SU-DHL-6 (cell line): ENCODE results near the gene MEF2C.

Experiments
- EZH2phosphoT487 ChIP-seq: fragments of 200-600 bp; sonication (generic), shearing (Covaris generic); conservative IDR thresholded peaks from 2 replicates; pipeline ENCODE4 v1.6.1; 2018; ENCODE audit warnings: mild to moderate bottlenecking, antibody characterized with exemption, low read length, moderate library complexity, mixed read lengths
- TF ChIP-seq, protein P1 (sequence below): fragments of 200-600 bp; sonication (generic); IDR thresholded peaks from one replicate; pipeline ENCODE4 v1.5.1; 2017; ENCODE audit warnings: antibody characterized with exemption, mild to moderate bottlenecking, low read length, moderate library complexity; ENCODE audit not compliant: insufficient read depth, poor library complexity, severe bottlenecking

DNA sequence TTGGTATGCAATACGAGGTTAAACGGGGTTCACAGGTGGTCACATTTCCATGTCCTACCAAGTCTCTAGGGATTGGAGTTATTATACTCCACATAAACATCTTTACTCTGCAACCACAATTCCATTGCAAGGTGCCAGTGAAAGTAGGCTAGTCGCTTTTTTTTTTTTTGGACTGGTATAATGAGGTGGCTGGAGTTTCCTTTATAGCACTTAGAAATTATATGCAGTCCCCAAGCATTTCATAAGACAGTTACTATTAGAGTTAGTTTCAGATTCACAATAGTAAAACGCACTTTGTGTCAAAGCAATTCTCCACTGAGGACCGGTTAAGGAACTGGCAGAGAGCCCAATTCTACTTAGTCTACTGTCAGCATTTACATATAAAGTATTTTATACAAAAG, 1.4 kb downstream of the MEF2C start:
- TF ChIP-seq, protein P1, sequence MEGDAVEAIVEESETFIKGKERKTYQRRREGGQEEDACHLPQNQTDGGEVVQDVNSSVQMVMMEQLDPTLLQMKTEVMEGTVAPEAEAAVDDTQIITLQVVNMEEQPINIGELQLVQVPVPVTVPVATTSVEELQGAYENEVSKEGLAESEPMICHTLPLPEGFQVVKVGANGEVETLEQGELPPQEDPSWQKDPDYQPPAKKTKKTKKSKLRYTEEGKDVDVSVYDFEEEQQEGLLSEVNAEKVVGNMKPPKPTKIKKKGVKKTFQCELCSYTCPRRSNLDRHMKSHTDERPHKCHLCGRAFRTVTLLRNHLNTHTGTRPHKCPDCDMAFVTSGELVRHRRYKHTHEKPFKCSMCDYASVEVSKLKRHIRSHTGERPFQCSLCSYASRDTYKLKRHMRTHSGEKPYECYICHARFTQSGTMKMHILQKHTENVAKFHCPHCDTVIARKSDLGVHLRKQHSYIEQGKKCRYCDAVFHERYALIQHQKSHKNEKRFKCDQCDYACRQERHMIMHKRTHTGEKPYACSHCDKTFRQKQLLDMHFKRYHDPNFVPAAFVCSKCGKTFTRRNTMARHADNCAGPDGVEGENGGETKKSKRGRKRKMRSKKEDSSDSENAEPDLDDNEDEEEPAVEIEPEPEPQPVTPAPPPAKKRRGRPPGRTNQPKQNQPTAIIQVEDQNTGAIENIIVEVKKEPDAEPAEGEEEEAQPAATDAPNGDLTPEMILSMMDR = no peak
- TF ChIP-seq EZH2phosphoT487 = no peak
